GM18873 (cell line): Measurements from ENCODE around the gene FARP1.

ENCODE experiments used
- ATAC-seq: cut with Tn5 transposase; IDR thresholded peaks from one replicate; pipeline ENCODE4 v1.9.1; 2021; ENCODE audit warnings: mild to moderate bottlenecking, moderate library complexity, moderate number of reproducible peaks; ENCODE audit not compliant: unreplicated experiment, low FRiP score

FARP1 gene

GRCh38 chr13:98433654-98434053 is 290.8 kb downstream of the FARP1 start:
- ATAC-seq = no peak

- ATAC-seq = no peak
Observed at GRCh38 chr13:98434060-98434459, 291.2 kb downstream of the FARP1 start.

GRCh38 chr13:98435376-98435775 is 292.5 kb downstream of the FARP1 start:
- no peak for ATAC-seq

- ATAC-seq = no peak
Observed at GRCh38 chr13:98436233-98436910, 293.5 kb downstream of the FARP1 start.

GRCh38 chr13:98438246-98439125 is 295.6 kb downstream of the FARP1 start:
- no peak for ATAC-seq

GRCh38 chr13:98439126-98439828 is 296.4 kb downstream of the FARP1 start:
- ATAC-seq = no peak

GRCh38 chr13:98439896-98440295 is 297.0 kb downstream of the FARP1 start:
- no peak for ATAC-seq

GRCh38 chr13:98440390-98441055 is 297.6 kb downstream of the FARP1 start:
- ATAC-seq = no peak

- ATAC-seq = no peak
Observed at GRCh38 chr13:98441056-98441676, 298.3 kb downstream of the FARP1 start.

GRCh38 chr13:98442391-98443230 is 299.7 kb downstream of the FARP1 start:
- ATAC-seq = no peak

- ATAC-seq = no peak
Observed at GRCh38 chr13:98443329-98443728, 300.4 kb downstream of the FARP1 start.

- no peak for ATAC-seq
Observed at GRCh38 chr13:98443800-98444325, 301.0 kb downstream of the FARP1 start.

GRCh38 chr13:98444381-98444780 is 301.5 kb downstream of the FARP1 start:
- ATAC-seq = no peak

- ATAC-seq = no peak
Observed at GRCh38 chr13:98445340-98446233, 302.7 kb downstream of the FARP1 start.

- no peak for ATAC-seq
Observed at GRCh38 chr13:98446234-98446621, 303.3 kb downstream of the FARP1 start.

GRCh38 chr13:98447130-98447529 is 304.2 kb downstream of the FARP1 start:
- no peak for ATAC-seq

- no peak for ATAC-seq
Observed at GRCh38 chr13:98447881-98448641, 305.2 kb downstream of the FARP1 start.

GRCh38 chr13:98448642-98448928 is 305.7 kb downstream of the FARP1 start:
- no peak for ATAC-seq
